ENCODE results near the gene LRRC17. TPM values are rescaled to one million over a fixed set of nuclear protein-coding genes. Genes with fewer than 3 reads are reported as not detected.

LRRC17 gene
- total RNA-seq, 1 experiment from 2014 or later, result 0.47 TPM

GRCh38 chr7:102874966-102875365 is 37.8 kb upstream of the LRRC17 start:
- DNase-seq (ENCODE audit: low read depth, low spot score) (no peak), ATAC-seq (no peak)
- H3K36me3 ChIP-seq (ENCODE audit: control insufficient read depth in 1 of 2, insufficient read depth in 2 of 2, low read length in 2 of 2), result no peaks in the 10 kb centered on the region
- no peaks in the 10 kb centered on the region for H3K9me2 ChIP-seq (ENCODE audit: insufficient read depth)
- H3K79me2 ChIP-seq (ENCODE audit: insufficient read depth, low read length), result no peaks in the 10 kb centered on the region
- H2AFZ ChIP-seq (ENCODE audit: low read depth, low read length, poor library complexity, severe bottlenecking), result peak overlapping the region; percentile 48
- H3K4me1 ChIP-seq (ENCODE audit: control insufficient read depth in 1 of 2, insufficient read depth in 2 of 2, low read length in 2 of 2), result peaks cover 32 to 52% of the 10 kb centered on the region in 2 experiments
- intact Hi-C loops (cut with micrococcal nuclease), result no loop called here
- TF ChIP-seq POLR2AphosphoS5 (IDR thresholded peaks at IDR 0.05; ENCODE audit: low read depth, low read length), result no peak
- TF ChIP-seq YY1 (IDR thresholded peaks at IDR 0.05; ENCODE audit: extremely low read depth, insufficient replicate concordance, low read depth, low read length), result no peak
- no peak for TF ChIP-seq REST (IDR thresholded peaks at IDR 0.05; ENCODE audit: low read depth)
- TF ChIP-seq JUND (IDR thresholded peaks at IDR 0.05), result no peak
- TF ChIP-seq SRF (IDR thresholded peaks at IDR 0.05; ENCODE audit: low read depth), result no peak
- TF ChIP-seq CEBPB (IDR thresholded peaks at IDR 0.05; ENCODE audit: low read depth), result no peak
- TF ChIP-seq EZH2 (IDR thresholded peaks at IDR 0.05), result no peak
- no peak for TF ChIP-seq CBX3 (IDR thresholded peaks at IDR 0.05; ENCODE audit: low read depth)
- TF ChIP-seq TCF7L2 (IDR thresholded peaks at IDR 0.05; ENCODE audit: borderline replicate concordance, extremely low read depth, insufficient read depth, insufficient read length), result no peak
- TF ChIP-seq MAX (IDR thresholded peaks at IDR 0.05), result no peak
- no peak for TF ChIP-seq CTCF (IDR thresholded peaks at IDR 0.05 in 2 of 3, conservative IDR thresholded peaks at IDR 0.05 in 1 of 3; ENCODE audit: borderline replicate concordance in 1 of 3, insufficient read depth in 1 of 3, low read depth in 2 of 3, low read length in 2 of 3)
- no peak for TF ChIP-seq EGR1 (IDR thresholded peaks at IDR 0.05; ENCODE audit: low read depth)
- no peak for TF ChIP-seq FOSL1 (IDR thresholded peaks at IDR 0.05; ENCODE audit: low read depth)
- TF ChIP-seq ZFX (IDR thresholded peaks at IDR 0.05), result no peak
- TF ChIP-seq SIN3A (IDR thresholded peaks at IDR 0.05; ENCODE audit: low read depth), result no peak
- TF ChIP-seq ZBTB33 (IDR thresholded peaks at IDR 0.05; ENCODE audit: extremely low read depth, insufficient replicate concordance, low read length), result no peak
- no peak for TF ChIP-seq ZNF274 (IDR thresholded peaks at IDR 0.05; ENCODE audit: low read depth, low read length)
- CTCF ChIA-PET, result interaction anchor here (2.1 kb wide), 1 partner anchor 187 kb away, joined by 19 read pairs; no protein-coding TSS in a partner anchor
- peak overlapping the region; percentile 57 for H3K27ac ChIP-seq (ENCODE audit: low read depth, low read length)
- no peaks in the 10 kb centered on the region for H4K20me1 ChIP-seq (ENCODE audit: insufficient read depth)
- RAD21 ChIA-PET (ENCODE audit: low non-redundant PET in 1 of 2, low total read pairs in 2 of 2, uncharacterized antibody in 2 of 2, unreplicated experiment in 2 of 2), result no interaction called here
- H3K9ac ChIP-seq (ENCODE audit: low read length), result peak overlapping the region; percentile 37
- H3K27me3 ChIP-seq (ENCODE audit: insufficient read depth, low read length), result no peaks in the 10 kb centered on the region
- no TSS peak for BruUV-seq (replicated peaks)
- H3K4me2 ChIP-seq (ENCODE audit: low read length), result peak overlapping the region; percentile 64
- peak overlapping the region in 1 of 2 experiments; percentile 15; a peak in 1 of 4 replicates for H3K4me3 ChIP-seq (replicated peaks in 1 of 2; ENCODE audit: low read depth in 1 of 2, low read length in 2 of 2)
- no peaks in the 10 kb centered on the region for H3K9me3 ChIP-seq (ENCODE audit: control insufficient read depth in 1 of 2, insufficient read depth in 1 of 2, low read depth in 1 of 2, low read length in 2 of 2)
- POLR2A ChIA-PET, result interaction anchor here (1.1 to 1.3 kb wide), 2 partner anchors 15 to 118 kb away, joined by 3 read pairs; no protein-coding TSS in a partner anchor

Measured in HCT116 (cell line).